Hematopoietic multipotent progenitor cell treated with erythropoietin and hydrocortisone succinate and interleukin-3 and kit ligand, for 15 days (in vitro differentiated cells): ENCODE data around the gene PLXNC1.

Source experiments
- DNase-seq: peaks from one replicate; pipeline ENCODE4 v3.0.0-alpha.2; 2015; ENCODE audit warnings: low spot score

PLXNC1 gene

GRCh38 chr12:94265539-94265938 is 117.2 kb downstream of the PLXNC1 start:
- no peak for DNase-seq

- no peak for DNase-seq
These were observed 117.8 kb downstream of the PLXNC1 start for GRCh38 chr12:94265966-94266745.

GRCh38 chr12:94266796-94267536 is 118.6 kb downstream of the PLXNC1 start:
- no peak for DNase-seq

- no peak for DNase-seq
These were observed 119.1 kb downstream of the PLXNC1 start for GRCh38 chr12:94267537-94267872.

GRCh38 chr12:94267921-94268471 is 119.6 kb downstream of the PLXNC1 start:
- DNase-seq, result no peak

GRCh38 chr12:94269316-94269999 is 121.1 kb downstream of the PLXNC1 start:
- DNase-seq, result no peak

- DNase-seq, result no peak
These were observed 123.0 kb downstream of the PLXNC1 start for GRCh38 chr12:94271351-94271750.

GRCh38 chr12:94272280-94272679 is 123.9 kb downstream of the PLXNC1 start:
- no peak for DNase-seq

- no peak for DNase-seq
These were observed 124.9 kb downstream of the PLXNC1 start for GRCh38 chr12:94273272-94273671.

- no peak for DNase-seq
These were observed 128.3 kb downstream of the PLXNC1 start for GRCh38 chr12:94276725-94277124.

- DNase-seq, result no peak
These were observed 129.1 kb downstream of the PLXNC1 start for GRCh38 chr12:94277426-94278000.

- no peak for DNase-seq
These were observed 131.7 kb downstream of the PLXNC1 start for GRCh38 chr12:94280063-94280462.

GRCh38 chr12:94282675-94283074 is 134.3 kb downstream of the PLXNC1 start:
- no peak for DNase-seq

GRCh38 chr12:94284046-94284445 is 135.7 kb downstream of the PLXNC1 start:
- no peak for DNase-seq

GRCh38 chr12:94284859-94285258 is 136.5 kb downstream of the PLXNC1 start:
- DNase-seq, result no peak

GRCh38 chr12:94285943-94286582 is 137.7 kb downstream of the PLXNC1 start:
- no peak for DNase-seq

- no peak for DNase-seq
These were observed 138.3 kb downstream of the PLXNC1 start for GRCh38 chr12:94286583-94287244.

- no peak for DNase-seq
These were observed 138.9 kb downstream of the PLXNC1 start for GRCh38 chr12:94287245-94287628.

GRCh38 chr12:94289461-94290312 is 141.3 kb downstream of the PLXNC1 start:
- peak; percentile 27 for DNase-seq

- no peak for DNase-seq
These were observed 142.0 kb downstream of the PLXNC1 start for GRCh38 chr12:94290353-94290752.
